Measurements from ENCODE around the gene DXO.

GRCh38 chr6:31968791-31969711, 2.9 kb downstream of the DXO start:
- no peak for TF ChIP-seq POLR2A (IDR thresholded peaks at IDR 0.05)
- TF ChIP-seq, protein P1, sequence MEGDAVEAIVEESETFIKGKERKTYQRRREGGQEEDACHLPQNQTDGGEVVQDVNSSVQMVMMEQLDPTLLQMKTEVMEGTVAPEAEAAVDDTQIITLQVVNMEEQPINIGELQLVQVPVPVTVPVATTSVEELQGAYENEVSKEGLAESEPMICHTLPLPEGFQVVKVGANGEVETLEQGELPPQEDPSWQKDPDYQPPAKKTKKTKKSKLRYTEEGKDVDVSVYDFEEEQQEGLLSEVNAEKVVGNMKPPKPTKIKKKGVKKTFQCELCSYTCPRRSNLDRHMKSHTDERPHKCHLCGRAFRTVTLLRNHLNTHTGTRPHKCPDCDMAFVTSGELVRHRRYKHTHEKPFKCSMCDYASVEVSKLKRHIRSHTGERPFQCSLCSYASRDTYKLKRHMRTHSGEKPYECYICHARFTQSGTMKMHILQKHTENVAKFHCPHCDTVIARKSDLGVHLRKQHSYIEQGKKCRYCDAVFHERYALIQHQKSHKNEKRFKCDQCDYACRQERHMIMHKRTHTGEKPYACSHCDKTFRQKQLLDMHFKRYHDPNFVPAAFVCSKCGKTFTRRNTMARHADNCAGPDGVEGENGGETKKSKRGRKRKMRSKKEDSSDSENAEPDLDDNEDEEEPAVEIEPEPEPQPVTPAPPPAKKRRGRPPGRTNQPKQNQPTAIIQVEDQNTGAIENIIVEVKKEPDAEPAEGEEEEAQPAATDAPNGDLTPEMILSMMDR (IDR thresholded peaks at IDR 0.05), result no peak
